MV-4-11 (cell line): ENCODE data around the gene ALK.
"Not testable (repeated sequence)": the region's sequence is repeated elsewhere in the genome, so short reads cannot be mapped to it uniquely, and the experiment has no call there.

Source experiments
- DNase-seq: peaks from one replicate; lab custom pipeline; 2025; lab: John Stamatoyannopoulos, UW

The ALK gene

DNA sequence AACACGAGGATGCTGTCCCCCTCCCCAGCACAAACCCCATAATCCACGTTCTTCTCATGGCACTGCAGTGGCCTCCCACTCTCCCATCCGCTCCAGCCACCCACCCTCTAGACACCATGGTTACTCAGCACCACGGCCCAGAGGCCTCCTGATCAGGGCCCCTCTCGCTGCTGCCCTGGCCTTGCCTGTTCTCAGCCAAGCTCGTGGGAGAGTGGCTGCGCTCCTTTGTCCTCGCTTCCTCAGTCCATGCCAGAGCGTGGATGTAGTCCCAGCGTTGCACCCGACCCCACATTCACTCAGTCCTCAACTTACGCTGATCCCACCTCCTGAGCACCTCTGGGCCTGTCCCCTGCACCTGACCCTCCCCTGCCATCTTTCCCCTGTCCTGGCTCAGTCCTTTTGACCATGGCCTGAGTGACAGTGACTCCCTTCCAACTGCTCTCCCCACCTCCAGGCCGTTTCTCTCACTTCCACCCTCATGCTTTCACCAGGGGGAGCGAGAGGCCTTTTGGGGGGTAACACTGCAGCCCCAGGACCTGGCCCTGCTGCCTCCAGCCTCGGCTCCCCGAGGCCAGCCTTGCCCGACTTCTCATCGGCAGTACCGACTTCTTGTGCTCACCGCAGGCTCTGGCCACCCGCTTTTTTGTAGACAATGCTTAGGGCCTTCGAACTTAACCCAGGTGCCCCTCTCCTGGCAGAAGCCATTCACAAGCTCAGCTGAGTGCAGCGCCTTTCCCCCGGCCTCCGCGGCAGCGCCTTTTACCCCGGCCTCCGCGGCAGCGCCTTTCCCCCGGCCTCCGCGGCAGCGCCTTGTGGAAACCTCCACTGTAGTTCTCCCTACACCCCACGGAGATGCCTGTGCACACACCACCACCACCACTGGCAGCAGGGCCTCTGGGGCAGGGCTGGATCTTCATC lies 674.7 kb downstream of the ALK start:
- no peak for DNase-seq

DNA sequence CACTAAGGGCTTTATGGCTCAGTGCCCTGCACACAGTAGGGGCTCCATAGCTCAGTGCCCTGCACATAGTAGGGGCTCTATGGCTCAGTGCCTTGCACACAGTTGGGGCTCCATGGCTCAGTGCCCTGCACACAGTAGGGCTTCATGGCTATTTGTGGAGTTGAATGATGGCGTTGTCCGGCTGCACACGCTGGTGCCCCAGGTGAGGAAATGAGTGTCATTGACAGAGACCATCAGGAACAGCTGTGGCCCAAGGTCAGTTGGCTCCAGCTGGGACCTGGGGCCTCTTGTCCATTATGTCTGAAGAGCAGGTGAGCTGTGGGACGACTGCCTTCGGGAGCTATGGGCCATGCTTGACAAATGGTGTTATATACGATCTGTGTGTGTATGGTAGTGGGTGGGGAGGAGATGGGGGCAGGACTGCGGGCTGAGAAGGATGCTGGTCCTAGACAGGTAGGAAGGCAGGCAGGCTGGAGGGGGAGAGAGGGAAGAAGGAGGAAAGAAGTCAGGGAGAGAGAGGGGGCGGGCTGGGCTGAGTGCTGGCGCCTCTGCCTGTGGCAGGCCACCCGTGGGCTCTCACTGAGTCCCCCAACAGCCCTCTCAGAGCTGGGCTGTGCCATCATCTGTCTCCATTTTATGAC lies 675.5 kb downstream of the ALK start:
- DNase-seq = no peak

DNA sequence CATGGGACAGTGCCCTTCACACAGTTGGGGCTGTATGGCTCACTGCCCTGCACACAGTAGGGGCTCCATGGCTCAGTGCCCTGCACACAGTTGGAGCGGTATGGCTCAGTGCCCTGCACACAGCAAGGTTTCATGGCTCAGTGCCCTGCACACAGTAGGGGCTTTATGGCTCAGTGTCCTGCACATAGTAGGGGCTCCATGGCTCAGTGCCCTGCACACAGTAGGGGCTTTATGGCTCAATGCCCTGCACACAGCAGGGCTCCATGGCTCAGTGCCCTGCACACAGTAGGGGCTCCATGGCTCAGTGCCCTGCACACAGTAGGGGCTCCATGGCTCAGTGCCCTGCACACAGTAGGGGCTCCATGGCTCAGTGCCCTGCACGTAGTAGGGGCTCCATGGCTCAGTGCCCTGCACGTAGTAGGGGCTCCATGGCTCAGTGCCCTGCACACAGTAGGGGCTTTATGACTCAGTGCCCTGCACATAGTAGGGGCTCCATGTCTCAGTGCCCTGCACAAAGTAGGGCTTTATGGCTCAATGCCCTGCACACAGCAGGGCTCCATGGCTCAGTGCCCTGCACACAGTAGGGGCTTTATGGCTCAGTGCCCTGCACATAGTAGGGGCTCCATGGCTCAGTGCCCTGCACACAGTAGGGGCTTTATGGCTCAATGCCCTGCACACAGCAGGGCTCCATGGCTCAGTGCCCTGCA lies 676.2 kb downstream of the ALK start:
- DNase-seq = not testable (repeated sequence)

DNA sequence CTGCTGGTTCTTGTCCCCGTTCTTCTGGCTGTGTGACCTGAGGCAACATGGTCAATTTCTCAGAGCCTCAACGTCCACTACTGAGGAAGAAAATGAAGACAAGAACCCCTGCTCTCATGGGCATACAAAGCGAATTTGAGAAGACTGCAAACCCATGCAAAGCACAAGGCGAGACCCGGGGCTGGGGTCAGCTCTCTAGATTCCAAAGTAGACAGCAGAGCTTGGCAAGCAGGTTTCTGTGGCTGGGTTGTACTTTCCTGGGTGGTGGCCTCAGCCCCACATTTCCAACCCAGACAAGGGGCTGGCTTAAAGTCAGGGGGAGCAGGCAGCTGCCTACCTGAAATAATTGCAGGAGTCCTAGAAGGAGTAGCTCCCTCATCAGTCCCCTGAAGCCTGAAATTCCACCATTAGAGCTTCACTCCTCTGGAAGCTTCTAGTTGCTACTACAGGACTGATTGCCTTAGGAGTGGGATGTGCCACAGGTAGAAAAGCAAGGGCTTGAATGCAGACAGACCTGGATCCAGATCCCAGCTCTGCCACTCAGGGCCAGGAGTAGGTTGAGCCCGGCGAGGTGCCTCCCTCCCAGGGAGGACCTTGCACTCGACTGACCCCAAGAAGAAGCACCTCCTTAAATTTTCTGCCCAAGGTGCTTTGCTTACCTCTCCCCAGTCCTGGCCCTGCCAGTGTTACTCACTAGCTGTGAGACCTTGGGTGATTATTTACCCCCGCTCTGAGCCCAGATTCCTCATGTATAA lies 678.6 kb downstream of the ALK start:
- no peak for DNase-seq

DNA sequence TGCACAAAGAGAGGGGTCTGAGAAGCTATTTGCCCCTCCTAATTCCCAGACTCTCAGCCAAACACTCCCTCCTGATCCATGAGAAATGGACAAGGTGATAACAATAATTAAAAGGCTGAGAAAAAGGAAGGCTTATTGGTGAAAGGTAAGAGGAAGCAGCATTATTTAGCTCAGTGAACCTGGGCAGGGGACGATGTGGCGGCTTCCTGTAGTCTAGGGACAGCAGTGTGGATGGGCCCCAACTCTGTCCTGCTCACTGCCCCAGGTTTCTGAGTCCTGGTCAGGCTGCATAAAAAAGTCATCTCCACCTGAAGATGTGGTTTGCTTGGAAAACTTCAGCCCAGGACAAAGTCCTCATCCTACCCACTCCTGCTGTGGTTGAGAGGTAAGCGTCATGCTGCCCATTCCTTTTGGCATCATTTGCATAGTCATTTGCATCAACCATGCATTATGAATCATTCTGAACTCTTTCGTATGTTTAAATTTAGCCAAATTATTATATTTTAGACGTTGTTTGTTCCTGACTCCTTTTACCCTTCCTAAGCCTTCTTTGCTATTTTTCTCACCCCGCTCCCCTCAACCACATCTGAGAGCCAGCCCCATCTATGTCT lies 679.3 kb downstream of the ALK start:
- DNase-seq = no peak

DNA sequence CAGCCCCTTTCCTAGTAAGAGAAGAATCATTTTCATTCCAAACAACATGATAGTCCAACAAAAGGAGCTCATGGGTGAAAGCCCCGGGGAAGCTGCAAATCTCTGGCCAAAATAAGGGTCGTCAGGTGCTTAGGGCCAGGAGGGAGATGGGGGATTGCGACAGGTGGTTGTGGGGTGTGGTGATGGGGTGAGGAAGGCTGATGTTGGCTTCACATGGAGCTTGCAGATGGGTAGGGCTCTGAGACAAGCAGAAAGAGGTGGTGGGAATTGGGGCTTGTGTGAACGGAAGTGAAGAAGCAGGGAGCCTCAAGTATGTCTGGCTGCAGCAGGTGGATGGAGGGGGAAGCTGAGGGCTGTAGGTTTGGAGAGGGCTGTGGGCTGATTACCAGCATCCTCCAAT lies 680.0 kb downstream of the ALK start:
- DNase-seq = no peak

DNA sequence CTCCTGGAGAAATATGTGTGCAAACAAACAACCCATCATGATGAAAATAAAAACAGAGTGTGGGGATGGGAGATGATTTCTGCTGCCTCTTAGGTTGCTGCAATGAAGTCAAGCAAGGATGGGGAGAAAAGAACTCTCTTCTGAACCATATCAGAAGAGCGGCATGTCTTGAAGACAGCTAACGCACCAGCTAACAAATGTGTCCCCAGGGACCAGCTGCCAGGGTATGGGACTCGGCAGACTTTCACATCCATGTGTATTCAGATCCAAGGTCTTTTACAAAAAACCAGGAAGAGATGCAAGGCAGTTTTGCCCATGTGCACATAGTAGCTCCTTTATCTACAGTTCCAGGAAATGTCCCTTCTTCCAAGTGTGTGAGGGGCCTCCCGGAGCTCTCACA lies 680.8 kb downstream of the ALK start:
- DNase-seq = no peak

DNA sequence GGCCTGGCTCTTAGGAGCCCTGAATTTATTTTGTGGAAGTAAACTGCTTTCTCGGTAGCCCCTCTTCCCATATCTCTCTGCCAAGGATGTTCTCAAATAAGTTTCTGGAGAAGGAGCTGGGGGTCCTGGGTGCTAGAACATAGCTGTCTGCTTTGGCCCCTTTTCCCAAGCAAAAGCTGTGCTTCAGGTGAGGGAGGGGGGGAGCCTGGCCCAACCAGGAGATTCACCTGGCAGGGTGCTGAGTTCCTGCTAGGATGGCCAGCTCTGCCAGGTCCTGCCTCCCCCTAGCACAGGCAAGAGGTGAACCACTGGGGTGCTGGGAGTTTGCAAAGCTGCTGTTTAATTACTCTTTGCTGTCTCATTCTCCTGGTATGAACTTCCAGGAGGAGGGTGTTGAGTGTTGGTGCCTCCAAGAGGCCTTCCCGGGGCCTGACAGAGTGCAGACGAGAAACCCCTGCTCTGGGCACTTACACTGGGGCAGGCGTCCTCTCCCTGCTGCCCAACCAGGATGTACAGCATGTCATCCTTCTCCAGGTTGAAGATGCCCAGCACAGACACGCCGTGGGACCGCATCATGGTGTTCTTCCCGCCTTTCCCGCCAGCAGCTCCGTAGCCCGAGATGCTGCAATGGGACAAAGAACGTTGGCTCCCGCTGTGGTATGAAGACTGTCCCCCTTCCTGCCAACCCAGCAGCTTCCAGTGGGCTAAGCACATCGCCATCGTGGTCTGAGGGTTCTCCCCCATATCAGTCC lies 682.0 kb downstream of the ALK start:
- no peak for DNase-seq

DNA sequence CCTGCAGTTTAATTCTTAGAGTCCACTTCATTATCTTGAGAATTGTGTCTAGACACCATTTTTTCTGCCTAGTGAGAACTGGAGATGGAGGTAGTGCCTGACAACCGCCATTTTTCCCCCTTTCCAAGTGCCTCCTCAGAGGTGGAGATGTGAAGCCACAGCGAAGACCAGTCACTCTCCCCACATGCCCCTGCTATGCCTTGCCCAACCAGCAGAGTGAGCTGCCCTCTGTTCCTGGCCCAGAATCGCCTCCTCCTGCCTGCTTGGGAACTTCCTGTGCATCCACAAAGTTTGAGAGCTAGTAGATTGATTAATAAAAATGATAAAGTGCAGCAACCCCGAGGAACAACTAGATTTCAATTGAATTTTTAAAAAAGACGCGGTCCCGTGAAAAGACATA lies 682.9 kb downstream of the ALK start:
- DNase-seq = no peak

DNA sequence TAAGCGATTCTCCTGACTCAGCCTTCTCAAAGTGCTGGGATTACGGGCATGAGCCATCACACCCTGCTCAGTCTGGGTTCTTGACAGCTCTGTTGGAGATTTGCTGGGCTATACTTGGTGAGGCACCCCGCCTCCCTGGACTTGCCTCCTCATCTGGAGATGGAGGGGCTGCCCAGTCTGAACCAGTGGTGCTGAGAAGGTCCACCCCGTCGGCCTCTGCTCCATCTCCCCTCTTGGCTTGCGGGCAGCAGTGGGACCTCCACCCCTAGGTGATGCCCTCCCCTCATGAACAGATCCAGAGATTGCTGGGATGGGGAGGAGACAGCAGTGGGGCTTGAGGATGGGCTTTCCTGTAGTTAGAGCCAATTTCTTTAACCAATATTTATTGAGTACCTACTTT lies 685.3 kb downstream of the ALK start:
- DNase-seq = no peak

DNA sequence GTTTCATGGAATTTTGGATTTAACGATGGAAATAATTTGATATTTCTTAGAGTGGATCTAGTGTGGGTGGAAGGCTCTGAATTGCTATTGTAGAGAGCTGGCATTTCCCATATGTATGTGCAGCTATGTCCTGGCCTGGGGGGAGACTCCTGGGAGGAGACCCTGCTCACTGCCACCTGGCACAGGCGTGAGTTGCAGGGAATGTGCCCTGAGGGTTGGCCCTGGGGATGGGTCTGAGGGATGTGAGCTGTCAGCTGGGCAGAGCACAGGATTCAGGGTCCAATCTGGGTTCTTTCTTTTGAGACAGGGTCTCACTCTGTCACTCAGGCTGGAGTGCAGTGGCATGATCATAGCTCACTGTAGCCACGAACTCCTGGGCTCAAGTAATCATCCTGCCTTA lies 686.0 kb downstream of the ALK start:
- DNase-seq = no peak

DNA sequence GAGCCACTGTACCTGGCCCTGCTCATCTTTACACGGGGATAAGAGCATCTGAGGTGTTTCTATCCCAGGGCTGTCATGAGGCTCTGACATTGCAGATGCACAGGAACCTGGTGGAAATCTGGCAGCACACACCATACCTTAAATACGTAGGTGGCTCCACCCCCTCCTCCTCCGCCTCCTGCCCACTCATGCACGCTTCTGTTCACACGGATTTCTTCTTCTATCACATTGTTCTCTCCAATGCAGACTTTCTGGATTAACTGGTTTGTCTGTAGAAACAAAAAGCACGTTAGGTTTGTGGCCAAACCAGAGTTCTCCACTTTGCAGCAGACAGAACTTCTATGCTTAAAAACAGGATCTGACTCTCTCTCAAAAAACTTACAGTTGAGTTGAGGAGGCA lies 688.0 kb downstream of the ALK start:
- DNase-seq = no peak

DNA sequence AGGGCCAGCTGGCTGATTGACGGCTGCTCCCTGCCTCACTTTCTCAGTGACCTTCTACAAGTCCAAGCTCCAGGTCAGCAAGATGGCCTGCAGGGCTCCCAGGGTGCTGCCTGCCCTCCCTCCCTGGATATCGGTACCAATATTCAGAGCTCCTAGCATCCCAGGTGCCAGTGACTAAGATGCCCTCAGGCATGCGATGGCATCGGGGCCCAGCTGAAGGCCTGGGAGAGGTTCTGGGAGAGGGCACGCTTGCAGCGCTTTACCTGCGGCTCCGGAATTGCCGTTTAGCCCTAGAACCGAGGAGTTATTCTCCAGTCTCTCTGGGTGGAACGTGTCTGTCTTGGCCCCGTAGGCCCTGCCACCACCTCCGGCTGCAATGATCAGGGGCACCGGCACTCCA lies 689.3 kb downstream of the ALK start:
- DNase-seq = no peak

DNA sequence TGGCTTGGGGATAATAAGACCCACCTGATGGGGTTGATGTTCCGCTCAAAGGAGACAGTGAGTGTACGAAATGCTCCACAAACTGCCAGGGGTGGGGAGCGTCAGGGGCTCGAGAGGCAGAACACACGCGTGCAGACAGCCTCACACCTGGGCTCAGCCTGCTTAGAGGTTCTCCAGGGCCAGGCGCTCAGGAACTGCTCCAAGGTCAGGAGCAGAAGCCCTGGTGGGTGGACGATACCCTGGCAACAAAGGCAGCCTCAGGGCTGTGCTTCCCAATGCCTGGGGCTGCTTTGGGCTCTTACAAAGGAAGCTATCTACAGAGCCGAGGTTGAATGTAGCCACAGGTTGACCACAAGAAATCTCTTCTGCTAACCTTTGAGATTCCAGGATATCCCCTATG lies 691.7 kb downstream of the ALK start:
- no peak for DNase-seq

DNA sequence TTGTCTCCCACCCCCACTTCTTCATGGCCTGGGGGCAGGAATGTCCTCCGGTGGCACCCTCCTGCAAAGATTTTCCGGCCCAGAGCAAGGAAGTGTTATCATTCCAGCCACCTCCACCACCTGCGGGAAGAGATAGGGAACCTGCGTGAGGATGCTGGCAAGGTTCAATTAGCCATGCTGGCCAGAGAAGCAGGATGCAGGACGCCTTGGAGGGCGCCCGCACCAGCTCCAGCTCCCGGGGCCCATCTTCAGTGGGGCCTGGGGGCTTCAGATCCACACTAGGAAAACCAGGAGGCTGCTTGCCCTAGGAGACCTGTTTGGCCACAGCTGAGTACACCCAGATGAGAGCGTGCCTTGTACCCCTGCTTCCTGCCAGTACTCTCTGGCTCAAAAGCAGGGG lies 692.4 kb downstream of the ALK start:
- DNase-seq = no peak

DNA sequence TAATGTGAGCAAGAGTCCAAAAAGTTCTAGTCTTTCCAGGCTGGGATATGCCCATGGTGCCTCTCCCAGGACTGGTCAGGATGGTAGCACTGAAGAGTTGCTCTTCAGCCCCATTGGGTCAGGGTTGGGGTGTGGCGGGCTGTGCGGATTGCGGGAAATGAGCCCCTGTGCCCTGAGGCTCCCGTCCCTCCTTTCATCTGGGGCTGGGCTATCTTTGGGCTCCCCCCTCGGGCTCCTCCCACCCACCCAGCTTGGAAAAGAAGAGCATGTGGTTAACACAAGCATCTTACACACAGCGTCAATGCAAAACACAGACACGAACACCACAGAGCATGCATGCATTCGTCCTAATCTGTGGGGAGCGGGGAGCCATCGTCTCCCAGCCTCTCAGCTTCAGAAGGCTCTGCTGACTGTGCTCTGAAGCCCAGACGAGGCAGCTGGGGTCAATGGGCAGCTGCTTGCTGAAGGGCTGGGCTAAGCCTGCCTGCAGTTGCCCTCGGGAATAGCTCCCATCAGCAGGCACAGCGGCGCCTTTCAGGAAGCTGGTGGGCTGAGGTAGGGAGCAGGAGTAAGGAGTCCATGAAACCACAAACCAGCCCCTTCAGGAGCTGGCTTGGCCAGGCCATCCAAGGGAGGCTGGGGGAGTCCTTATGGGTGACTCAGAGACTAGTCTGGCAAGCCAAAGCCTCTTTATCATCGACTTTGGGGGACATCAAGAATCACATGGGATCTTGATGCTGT lies 693.3 kb downstream of the ALK start:
- no peak for DNase-seq

DNA sequence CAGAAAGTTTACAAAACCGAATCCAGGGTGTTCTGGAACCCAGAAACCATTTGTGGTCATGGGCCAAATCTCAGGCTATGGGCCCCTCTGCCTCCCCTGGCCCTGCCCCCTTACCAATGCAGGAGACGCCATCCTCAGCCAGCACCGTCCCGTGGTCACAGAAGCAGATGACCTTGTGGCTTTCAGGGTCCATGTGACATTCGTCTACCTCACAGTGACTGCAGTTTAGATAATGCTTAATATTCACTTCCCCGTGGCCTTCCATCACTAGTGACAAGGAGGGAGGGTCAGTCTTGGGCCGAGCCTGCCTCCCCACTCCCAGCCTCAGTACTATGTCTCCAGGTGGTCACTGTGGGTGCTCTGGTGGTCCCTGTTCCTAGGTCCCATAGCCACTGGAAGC lies 694.6 kb downstream of the ALK start:
- DNase-seq = no peak

DNA sequence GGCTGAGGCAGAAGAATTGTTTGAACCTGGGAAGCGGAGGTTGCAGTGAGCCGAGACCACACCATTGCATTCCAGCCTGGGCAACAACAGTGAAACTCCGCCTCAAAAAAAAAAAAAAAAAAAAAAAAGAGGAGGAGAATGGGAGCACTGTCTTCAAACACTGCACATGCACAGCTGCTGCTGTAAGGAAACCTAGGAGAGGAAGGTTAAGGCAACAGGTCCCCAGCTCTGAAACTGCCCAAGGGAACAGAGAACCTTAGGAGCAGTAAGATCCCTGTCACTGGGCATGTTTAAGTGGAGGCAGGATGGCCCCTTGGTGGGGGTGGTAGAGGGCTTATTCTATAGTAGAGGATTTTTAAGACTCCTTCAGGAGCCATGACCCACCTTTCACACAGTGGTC lies 695.0 kb downstream of the ALK start:
- no peak for DNase-seq

DNA sequence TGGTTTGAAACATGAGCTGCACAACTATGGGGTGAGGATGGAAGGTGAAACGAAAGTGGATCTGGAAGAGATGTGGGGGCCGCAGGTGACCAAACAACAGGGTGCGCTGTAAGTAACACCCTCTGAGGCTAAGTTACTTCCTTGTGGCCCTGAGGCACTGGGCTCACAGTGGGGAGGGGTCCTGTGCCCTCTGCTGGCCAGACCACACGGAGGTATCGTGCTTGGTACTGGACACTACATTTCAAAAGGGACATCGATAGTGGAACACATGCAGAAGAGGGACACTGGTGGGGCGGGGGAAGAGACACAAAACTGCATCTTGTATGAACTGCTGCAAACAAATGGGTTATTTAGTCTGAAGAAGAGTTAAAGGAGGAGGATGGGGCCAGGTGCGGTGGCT lies 695.6 kb downstream of the ALK start:
- no peak for DNase-seq
